NT2/D1 (cell line): ENCODE data around the gene AMPH.

Experiments used
- DNase-seq: peaks from one replicate; pipeline ENCODE4 v3.0.0-alpha.2; 2011; ENCODE audit warnings: low read depth, low spot score
- H3K27me3 ChIP-seq: 2 replicates; pipeline ENCODE4 v1.6.0; 2011; ENCODE audit warnings: mild to moderate bottlenecking; ENCODE audit not compliant: insufficient read length, insufficient read depth
- H3K36me3 ChIP-seq: 2 replicates; pipeline ENCODE4 v1.6.1; 2011; ENCODE audit warnings: mild to moderate bottlenecking, low read length, mixed read lengths; ENCODE audit not compliant: insufficient read depth, insufficient read length
- H3K4me1 ChIP-seq: 2 replicates; pipeline ENCODE4 v1.5.1; 2011; ENCODE audit not compliant: insufficient read depth, insufficient read length
- H3K4me3 ChIP-seq: 2 replicates; pipeline ENCODE4 v1.5.1; 2011; ENCODE audit warnings: low read depth; ENCODE audit not compliant: insufficient read length
- H3K9ac ChIP-seq: 2 replicates; pipeline ENCODE4 v1.6.0; 2011; ENCODE audit warnings: low read depth; ENCODE audit not compliant: insufficient read length
- H3K9me3 ChIP-seq: 2 replicates; pipeline ENCODE4 v1.5.1; 2011; ENCODE audit warnings: mild to moderate bottlenecking, low read length; ENCODE audit not compliant: insufficient read depth
- SUZ12 ChIP-seq: IDR thresholded peaks from 2 replicates; pipeline ENCODE4 v1.6.1; 2011; ENCODE audit not compliant: insufficient read length, insufficient read depth; ENCODE audit errors: extremely low read depth
- YY1 ChIP-seq: IDR thresholded peaks from 2 replicates; pipeline ENCODE4 v1.6.1; 2011; ENCODE audit not compliant: insufficient read length, insufficient read depth
- ZNF274 ChIP-seq: IDR thresholded peaks from 2 replicates; pipeline ENCODE4 v1.6.1; 2011; ENCODE audit warnings: mild to moderate bottlenecking, low read depth, low read length

AMPH gene

GRCh38 chr7:38492010-38492409 is 139.2 kb downstream of the AMPH start:
- Histone ChIP-seq H3K36me3 (no peaks in the 10 kb centered on the region), H3K9ac (no peak overlapping the region), H3K27me3 (no peaks in the 10 kb centered on the region), H3K4me1 (no peaks in the 10 kb centered on the region), H3K4me3 (no peak overlapping the region), H3K9me3 (no peaks in the 10 kb centered on the region)
- DNase-seq, result peak; percentile 15
- no peak for TF ChIP-seq SUZ12
- TF ChIP-seq YY1, result no peak
- no peak for TF ChIP-seq ZNF274

GRCh38 chr7:38482521-38482920 is 148.7 kb downstream of the AMPH start:
- H3K9me3 ChIP-seq, result peaks cover 9% of the 10 kb centered on the region; the same call in 1 of the 2 replicates
- H3K27me3 ChIP-seq, result no peaks in the 10 kb centered on the region
- no peaks in the 10 kb centered on the region for H3K36me3 ChIP-seq
- no peaks in the 10 kb centered on the region for H3K4me1 ChIP-seq
- no peak overlapping the region for H3K9ac ChIP-seq
- no peak for DNase-seq
- TF ChIP-seq ZNF274 (no peak), YY1 (no peak), SUZ12 (no peak)
- no peak overlapping the region for H3K4me3 ChIP-seq

DNA sequence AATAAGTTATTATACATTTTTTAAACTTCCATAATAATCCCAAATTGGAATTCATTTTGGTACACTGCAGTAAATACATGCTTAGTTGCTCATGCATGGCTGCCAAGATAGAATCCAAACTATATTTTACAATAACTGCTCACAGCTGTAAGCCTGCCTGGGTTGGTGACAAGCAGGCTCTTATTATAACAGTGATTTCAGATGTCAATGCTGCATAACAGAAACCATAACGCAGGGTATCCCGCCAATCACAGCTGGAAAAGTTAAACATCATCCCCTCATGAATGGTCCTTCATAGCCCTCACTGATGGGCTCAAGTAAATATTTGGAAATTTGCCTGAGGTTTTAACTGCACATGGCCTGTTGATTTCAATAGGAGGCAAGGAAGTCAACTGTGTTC is 149.8 kb downstream of the AMPH start:
- H3K4me3 ChIP-seq, result no peak overlapping the region
- no peak for TF ChIP-seq ZNF274
- TF ChIP-seq YY1, result no peak
- no peak for TF ChIP-seq SUZ12
- H3K27me3 ChIP-seq, result no peaks in the 10 kb centered on the region
- no peaks in the 10 kb centered on the region for H3K36me3 ChIP-seq
- peaks cover 9% of the 10 kb centered on the region; the same call in 1 of the 2 replicates for H3K9me3 ChIP-seq
- no peak for DNase-seq
- no peaks in the 10 kb centered on the region for H3K4me1 ChIP-seq
- no peak overlapping the region for H3K9ac ChIP-seq

DNA sequence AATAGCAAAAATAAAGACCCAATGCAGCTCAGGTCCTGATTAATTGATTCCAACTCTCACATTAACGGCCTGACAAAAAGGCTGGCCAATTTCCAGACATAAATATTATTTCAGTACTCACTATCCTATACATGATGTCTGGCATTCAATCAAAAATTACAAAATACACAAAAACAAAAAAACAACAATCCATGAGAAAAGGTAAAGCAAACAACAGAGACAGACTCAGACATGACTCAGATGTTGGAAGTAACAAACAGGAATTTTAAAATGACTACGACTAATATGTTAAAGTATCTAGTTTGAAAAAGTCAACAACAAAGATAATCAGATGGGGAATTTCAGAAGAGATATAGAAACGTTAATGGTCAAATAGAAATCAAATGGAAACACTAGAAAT is 152.8 kb downstream of the AMPH start:
- H3K4me1 ChIP-seq, result no peaks in the 10 kb centered on the region
- DNase-seq, result no peak
- H3K27me3 ChIP-seq, result no peaks in the 10 kb centered on the region
- no peak overlapping the region for H3K4me3 ChIP-seq
- no peaks in the 10 kb centered on the region for H3K9me3 ChIP-seq
- no peak overlapping the region for H3K9ac ChIP-seq
- no peak for TF ChIP-seq ZNF274
- TF ChIP-seq YY1, result no peak
- no peak for TF ChIP-seq SUZ12
- no peaks in the 10 kb centered on the region for H3K36me3 ChIP-seq

DNA sequence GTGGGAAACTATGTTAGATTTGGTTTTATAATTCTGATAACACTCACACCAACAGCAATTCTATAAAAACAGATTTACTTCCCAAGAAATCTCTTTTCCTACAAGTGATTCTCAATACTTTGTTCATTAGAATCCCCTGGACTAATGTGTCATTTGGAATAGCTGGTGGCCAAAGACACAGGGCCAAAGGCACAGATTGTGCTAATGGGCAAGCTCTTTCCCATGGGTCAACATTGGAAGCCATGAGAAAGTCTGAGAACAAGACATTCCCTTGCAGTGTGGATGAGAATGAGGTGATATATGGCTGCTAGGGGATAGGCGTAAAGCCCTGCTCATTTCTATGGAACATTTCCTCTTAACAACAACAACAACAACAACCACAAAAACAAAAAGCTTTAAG is 153.8 kb downstream of the AMPH start:
- H3K4me3 ChIP-seq, result no peak overlapping the region
- no peak overlapping the region for H3K9ac ChIP-seq
- H3K4me1 ChIP-seq, result no peaks in the 10 kb centered on the region
- H3K36me3 ChIP-seq, result no peaks in the 10 kb centered on the region
- no peak for TF ChIP-seq ZNF274
- TF ChIP-seq SUZ12, result no peak
- TF ChIP-seq YY1, result no peak
- H3K27me3 ChIP-seq, result no peaks in the 10 kb centered on the region
- DNase-seq, result no peak
- H3K9me3 ChIP-seq, result no peaks in the 10 kb centered on the region

DNA sequence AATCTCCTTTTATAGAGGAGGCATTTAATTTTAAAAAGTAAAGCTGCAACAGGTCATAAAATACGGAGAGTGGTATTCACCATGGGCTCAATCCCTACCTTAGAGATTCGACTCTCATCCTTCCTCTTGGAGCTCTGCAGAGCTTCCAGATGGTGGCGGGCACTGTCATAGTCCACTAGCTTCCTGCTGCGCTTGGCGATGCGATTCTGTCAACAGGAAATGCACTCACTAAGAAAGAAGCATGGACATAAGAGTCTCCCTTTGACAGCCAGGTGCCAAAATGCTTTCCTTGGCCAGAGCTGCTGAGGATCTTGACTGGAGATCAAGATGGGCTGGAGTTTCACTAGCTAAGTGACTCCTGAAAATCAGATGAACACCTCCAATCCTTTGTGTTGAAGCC is 154.4 kb downstream of the AMPH start:
- no peaks in the 10 kb centered on the region for H3K36me3 ChIP-seq
- no peak for TF ChIP-seq SUZ12
- no peak for TF ChIP-seq YY1
- no peak for TF ChIP-seq ZNF274
- DNase-seq, result no peak
- H3K9me3 ChIP-seq, result no peaks in the 10 kb centered on the region
- no peaks in the 10 kb centered on the region for H3K4me1 ChIP-seq
- H3K27me3 ChIP-seq, result no peaks in the 10 kb centered on the region
- no peak overlapping the region for H3K4me3 ChIP-seq
- H3K9ac ChIP-seq, result no peak overlapping the region

DNA sequence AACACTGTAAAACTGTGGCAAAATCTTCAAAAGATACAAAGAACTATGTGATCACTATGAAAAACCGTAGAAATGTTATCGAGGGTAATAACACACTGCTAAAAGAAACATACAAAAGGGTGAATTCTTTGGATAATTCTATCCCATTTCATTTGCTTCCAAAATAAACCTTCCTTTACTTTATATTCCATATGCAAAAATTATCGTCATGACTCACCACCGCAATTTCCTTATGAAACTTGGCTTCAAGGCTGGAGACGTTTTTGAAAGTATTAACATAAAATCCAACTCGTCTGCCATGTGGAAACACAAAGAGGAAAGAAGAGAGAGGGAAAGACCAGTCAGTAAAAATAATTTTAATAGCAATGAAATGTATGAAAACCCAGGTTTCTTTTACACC is 165.2 kb downstream of the AMPH start:
- no peaks in the 10 kb centered on the region for H3K4me1 ChIP-seq
- H3K36me3 ChIP-seq, result no peaks in the 10 kb centered on the region
- no peak for DNase-seq

More for the DNA sequence above, 165.2 kb downstream of the AMPH start:
- Histone ChIP-seq H3K9me3 (no peaks in the 10 kb centered on the region), H3K27me3 (no peaks in the 10 kb centered on the region), H3K9ac (no peak overlapping the region), H3K4me3 (no peak overlapping the region)
- TF ChIP-seq ZNF274 (no peak), SUZ12 (no peak), YY1 (no peak)
